ENCODE data around the gene PPP1R14D. TPM values are rescaled to one million over a fixed set of nuclear protein-coding genes. Genes with fewer than 3 reads are reported as not detected.
A peak's percentile ranks its signal among the peaks of the same experiment; 100 is the strongest.

The PPP1R14D gene
- total RNA-seq, 1 experiment from 2014 or later, result not detected

DNA sequence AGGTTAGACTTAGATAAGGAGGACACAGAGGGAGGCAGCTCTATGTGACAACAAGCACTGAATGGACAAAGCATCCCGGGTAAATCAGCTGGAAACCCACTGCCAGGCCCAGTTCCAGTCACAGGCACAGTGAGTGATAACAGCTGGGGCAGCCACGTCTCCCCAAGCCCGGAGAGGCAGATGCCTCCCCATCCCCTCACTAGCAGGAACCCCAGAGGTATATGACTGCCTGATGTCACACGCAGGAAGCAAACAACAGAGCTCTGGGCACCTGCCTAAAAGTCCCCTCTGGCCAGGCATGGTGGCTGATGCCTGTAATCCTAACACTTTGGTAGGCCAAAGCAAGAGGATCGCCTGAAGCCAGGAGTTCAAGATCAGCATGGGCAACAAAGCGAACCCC is 40.5 kb downstream of the PPP1R14D start:
- peak overlapping the region; percentile 43 for H3K4me2 ChIP-seq (ENCODE audit: insufficient read depth, insufficient read length, low read length)

More for the DNA sequence above, 40.5 kb downstream of the PPP1R14D start:
- no peak for DNase-seq
- Histone ChIP-seq H3K27ac (ENCODE audit: insufficient read length, low read depth, low read length) (no peak overlapping the region), H3K18ac (ENCODE audit: insufficient read length, low read depth, low read length) (no peak overlapping the region), H2BK120ac (ENCODE audit: low read depth, low read length, poor library complexity, severe bottlenecking) (no peak overlapping the region), H3K4me1 (ENCODE audit: insufficient read depth, low read length) (peaks cover 9% of the 10 kb centered on the region; the same call in 1 of the 2 replicates), H3K27me3 (ENCODE audit: insufficient read depth, low read length) (no peaks in the 10 kb centered on the region), H3T11ph (ENCODE audit: low read length) (no peak overlapping the region), H4K8ac (replicated peaks; ENCODE audit: insufficient read length, low read depth, low read length) (no peak overlapping the region), H3K9ac (ENCODE audit: extremely low read depth, insufficient read length, low read length) (no peak overlapping the region), H3K56ac (ENCODE audit: insufficient read length, low read depth, low read length) (no peak overlapping the region), H4K20me1 (ENCODE audit: control insufficient read depth, insufficient read depth, insufficient read length) (no peaks in the 10 kb centered on the region), H3K14ac (ENCODE audit: insufficient read depth, low read length) (no peak overlapping the region), H3K23ac (ENCODE audit: insufficient read length, low read depth, low read length) (no peak overlapping the region), H2BK12ac (ENCODE audit: insufficient read length, low read depth, low read length) (peak overlapping the region; percentile 3), H3K23me2 (ENCODE audit: insufficient read length, low read depth, low read length, poor library complexity, severe bottlenecking) (no peaks in the 10 kb centered on the region), H2BK5ac (ENCODE audit: insufficient read length, low read length) (no peak overlapping the region), H3K4ac (ENCODE audit: low read depth, low read length) (no peak overlapping the region), H2BK15ac (ENCODE audit: low read depth, low read length) (no peak overlapping the region), H3K9me3 (ENCODE audit: control insufficient read depth, low read depth, low read length) (no peaks in the 10 kb centered on the region), H3K79me2 (ENCODE audit: insufficient read depth, low read length) (no peaks in the 10 kb centered on the region), H2AFZ (ENCODE audit: low read length) (no peak overlapping the region), H3K79me1 (ENCODE audit: insufficient read depth, low read depth, low read length, poor library complexity, severe bottlenecking) (peaks cover 4% of the 10 kb centered on the region), H4K91ac (ENCODE audit: insufficient read length, low read depth, low read length) (no peak overlapping the region), H2AK5ac (ENCODE audit: insufficient read length, low read length) (no peak overlapping the region), H4K5ac (ENCODE audit: insufficient read length, low read depth, low read length) (no peak overlapping the region), H2BK20ac (ENCODE audit: low read depth, low read length, poor library complexity, severe bottlenecking) (no peak overlapping the region)
- peak overlapping the region in 1 of 2 experiments; percentile 63; a peak in 1 of 5 replicates for H3K4me3 Mint-ChIP-seq
- no peaks in the 10 kb centered on the region for H3K9me3 Mint-ChIP-seq
- no CpG with 5 or more reads among the region's 6 CpGs for WGBS (ENCODE audit: extremely low coverage, insufficient read length, low lambda C conversion rate)
- H3K4me1 Mint-ChIP-seq, result peaks cover 43 to 48% of the 10 kb centered on the region in 2 experiments
- peak overlapping the region in 2 of 3 experiments; percentile 59 to 89; a peak in 4 of 7 replicates for H3K27ac Mint-ChIP-seq
- H3K27me3 Mint-ChIP-seq (ENCODE audit: low read depth), result no peaks in the 10 kb centered on the region
- TF ChIP-seq, protein P1, sequence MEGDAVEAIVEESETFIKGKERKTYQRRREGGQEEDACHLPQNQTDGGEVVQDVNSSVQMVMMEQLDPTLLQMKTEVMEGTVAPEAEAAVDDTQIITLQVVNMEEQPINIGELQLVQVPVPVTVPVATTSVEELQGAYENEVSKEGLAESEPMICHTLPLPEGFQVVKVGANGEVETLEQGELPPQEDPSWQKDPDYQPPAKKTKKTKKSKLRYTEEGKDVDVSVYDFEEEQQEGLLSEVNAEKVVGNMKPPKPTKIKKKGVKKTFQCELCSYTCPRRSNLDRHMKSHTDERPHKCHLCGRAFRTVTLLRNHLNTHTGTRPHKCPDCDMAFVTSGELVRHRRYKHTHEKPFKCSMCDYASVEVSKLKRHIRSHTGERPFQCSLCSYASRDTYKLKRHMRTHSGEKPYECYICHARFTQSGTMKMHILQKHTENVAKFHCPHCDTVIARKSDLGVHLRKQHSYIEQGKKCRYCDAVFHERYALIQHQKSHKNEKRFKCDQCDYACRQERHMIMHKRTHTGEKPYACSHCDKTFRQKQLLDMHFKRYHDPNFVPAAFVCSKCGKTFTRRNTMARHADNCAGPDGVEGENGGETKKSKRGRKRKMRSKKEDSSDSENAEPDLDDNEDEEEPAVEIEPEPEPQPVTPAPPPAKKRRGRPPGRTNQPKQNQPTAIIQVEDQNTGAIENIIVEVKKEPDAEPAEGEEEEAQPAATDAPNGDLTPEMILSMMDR (conservative IDR thresholded peaks at IDR 0.05), result no peak
- peaks cover 6 to 14% (median 10%) of the 10 kb centered on the region in 3 experiments; a peak in 5 of 7 replicates for H3K36me3 Mint-ChIP-seq (ENCODE audit: insufficient read depth in 1 of 3, low read depth in 3 of 3)

All from H9 (cell line).